ENCODE measurements around the gene FUT3.

FUT3 gene

GRCh38 chr19:5823579-5824281 is 27.5 kb downstream of the FUT3 start:
- DNase-seq (ENCODE audit: low read depth) = no peak
- no peak for TF ChIP-seq CTCF (IDR thresholded peaks at IDR 0.05; ENCODE audit: low read depth, low read length, missing control alignments)
- no peak overlapping the region for H3K4me3 ChIP-seq (ENCODE audit: low read depth, low read length)

GRCh38 chr19:5822181-5822844 is 28.9 kb downstream of the FUT3 start:
- no peak for TF ChIP-seq CTCF (IDR thresholded peaks at IDR 0.05; ENCODE audit: low read depth, low read length, missing control alignments)
- H3K4me3 ChIP-seq (ENCODE audit: low read depth, low read length) = no peak overlapping the region
- no peak for DNase-seq (ENCODE audit: low read depth)

GRCh38 chr19:5821521-5822180 is 29.6 kb downstream of the FUT3 start:
- no peak overlapping the region for H3K4me3 ChIP-seq (ENCODE audit: low read depth, low read length)
- no peak for TF ChIP-seq CTCF (IDR thresholded peaks at IDR 0.05; ENCODE audit: low read depth, low read length, missing control alignments)
- DNase-seq (ENCODE audit: low read depth) = no peak

- H3K4me3 ChIP-seq (ENCODE audit: low read depth, low read length) = no peak overlapping the region
- no peak for DNase-seq (ENCODE audit: low read depth)
- TF ChIP-seq CTCF (IDR thresholded peaks at IDR 0.05; ENCODE audit: low read depth, low read length, missing control alignments) = no peak
These were observed 30.5 kb downstream of the FUT3 start for GRCh38 chr19:5820785-5821184.

- TF ChIP-seq CTCF (IDR thresholded peaks at IDR 0.05; ENCODE audit: low read depth, low read length, missing control alignments) = no peak
- no peak overlapping the region for H3K4me3 ChIP-seq (ENCODE audit: low read depth, low read length)
- no peak for DNase-seq (ENCODE audit: low read depth)
These were observed 32.7 kb downstream of the FUT3 start for GRCh38 chr19:5818594-5818993.

- DNase-seq (ENCODE audit: low read depth) = no peak
- H3K4me3 ChIP-seq (ENCODE audit: low read depth, low read length) = no peak overlapping the region
These were observed 34.0 kb downstream of the FUT3 start for GRCh38 chr19:5817218-5817617.

More at GRCh38 chr19:5817218-5817617, 34.0 kb downstream of the FUT3 start:
- no peak for TF ChIP-seq CTCF (IDR thresholded peaks at IDR 0.05; ENCODE audit: low read depth, low read length, missing control alignments)

Data from GM12864 (cell line).